K562 (cell line): ENCODE results near the gene SLAMF8. TPM values are rescaled to one million over a fixed set of nuclear protein-coding genes. Genes with fewer than 3 reads are reported as not detected.

ENCODE experiments used
- CCAR2 ChIP-seq: fragments of 200-400 bp; formaldehyde crosslinking; IDR thresholded peaks from 2 replicates; pipeline ENCODE4 v1.6.1; 2017; ENCODE audit warnings: mild to moderate bottlenecking, low read depth, low read length
- ESRRA ChIP-seq: fragments of 450-650 bp; IDR thresholded peaks from 2 replicates; pipeline ENCODE4 v1.6.1; 2014; ENCODE audit warnings: low read depth, mild to moderate bottlenecking, moderate library complexity, borderline replicate concordance
- EWSR1 ChIP-seq: fragments of 450-650 bp; IDR thresholded peaks from 2 replicates; pipeline ENCODE4 v1.6.1; 2018; ENCODE audit warnings: borderline replicate concordance, mild to moderate bottlenecking, low read depth, moderate library complexity; ENCODE audit not compliant: partially characterized antibody
- MED1 ChIP-seq: sonication (generic); formaldehyde crosslinking; IDR thresholded peaks from 2 replicates; pipeline ENCODE4 v1.8.1; 2023; ENCODE audit warnings: missing genetic modification reagents, borderline replicate concordance
- NR2C2 ChIP-seq, 2 experiments: fragments of 200-800 bp in 1 of 2; sonication (Bioruptor generic) in 1 of 2; sonication (generic) in 1 of 2; formaldehyde crosslinking in 1 of 2; IDR thresholded peaks; 2 replicates each; pipeline versions ENCODE4 v1.6.1 to v1.8.0; 2016 to 2022; ENCODE audit warnings: mild to moderate bottlenecking in 1 of 2, missing compliant biosample characterization in 1 of 2, missing genetic modification characterization in 1 of 2, missing genetic modification reagents in 1 of 2
- NR4A1 ChIP-seq, 2 experiments: fragments of 250-450 bp in 1 of 2; fragments of 450-650 bp in 1 of 2; sonication (Bioruptor Pico) in 1 of 2; IDR thresholded peaks; 2 replicates each; pipeline versions ENCODE4 v1.4.0 to v1.6.1; 2016 to 2020; ENCODE audit warnings: mild to moderate bottlenecking in 2 of 2, missing compliant biosample characterization in 1 of 2, missing genetic modification characterization in 1 of 2, moderate library complexity in 1 of 2
- RB1 ChIP-seq: fragments of 450-650 bp; IDR thresholded peaks from 2 replicates; pipeline ENCODE4 v1.6.1; 2017; ENCODE audit warnings: low read depth, mild to moderate bottlenecking
- RBM25 ChIP-seq: fragments of 200-400 bp; formaldehyde crosslinking; IDR thresholded peaks from 2 replicates; pipeline ENCODE4 v1.6.1; 2018; ENCODE audit warnings: low read length, low read depth, moderate library complexity; ENCODE audit not compliant: severe bottlenecking
- TAF15 ChIP-seq: fragments of 200-400 bp; formaldehyde crosslinking; IDR thresholded peaks from 2 replicates; pipeline ENCODE4 v1.6.1; 2017; ENCODE audit warnings: mild to moderate bottlenecking, low read depth, low read length, moderate library complexity
- ZFP1 ChIP-seq: fragments of 450-650 bp; formaldehyde crosslinking; IDR thresholded peaks from 2 replicates; pipeline ENCODE4 v1.4.0; 2020; ENCODE audit warnings: mild to moderate bottlenecking, mixed read lengths
- ZNF717 ChIP-seq: fragments of 250-450 bp; sonication (Bioruptor Pico); IDR thresholded peaks from 2 replicates; pipeline ENCODE4 v1.5.0; 2021
- polyA plus RNA-seq, 8 experiments: library from polyadenylated mRNA; depleted of rRNA in 4 of 8; stranded (reverse) in 5 of 8; unstranded in 3 of 8; fragments of >200 nt; fragmentation: Nextera tagmentation in 2 of 8; fragmentation: Illumina TruSeq in 1 of 8; extraction: Ambion mirVana in 2 of 8; extraction: Trizol in 1 of 8; gene quantifications; 2 replicates each; pipeline versions ENCODE4 v1.2.1 to v1.2.3, GENCODE V29; 2011 to 2014; ENCODE audit warnings: inconsistent platforms in 1 of 8, missing spikeins in 1 of 8
- total RNA-seq, 7 experiments: library from RNA; depleted of rRNA in 6 of 7; stranded (reverse); fragments of >200 nt in 6 of 7; fragmentation: Illumina TruSeq in 2 of 7; extraction: Trizol in 2 of 7; gene quantifications; 2 replicates each; pipeline versions ENCODE4 v1.2.1 to v1.2.3, GENCODE V29; 2011 to 2021; ENCODE audit warnings: low replicate concordance in 1 of 7
- TF ChIP-seq, protein P1 (sequence below): sonication (generic); IDR thresholded peaks from 2 replicates; pipeline ENCODE4 v1.6.1; 2016

The SLAMF8 gene
- total and polyA plus RNA-seq, 9 of the 15 experiments (the other 6 are each of a cell fraction or from before 2014, with no cell fraction given): not detected

DNA sequence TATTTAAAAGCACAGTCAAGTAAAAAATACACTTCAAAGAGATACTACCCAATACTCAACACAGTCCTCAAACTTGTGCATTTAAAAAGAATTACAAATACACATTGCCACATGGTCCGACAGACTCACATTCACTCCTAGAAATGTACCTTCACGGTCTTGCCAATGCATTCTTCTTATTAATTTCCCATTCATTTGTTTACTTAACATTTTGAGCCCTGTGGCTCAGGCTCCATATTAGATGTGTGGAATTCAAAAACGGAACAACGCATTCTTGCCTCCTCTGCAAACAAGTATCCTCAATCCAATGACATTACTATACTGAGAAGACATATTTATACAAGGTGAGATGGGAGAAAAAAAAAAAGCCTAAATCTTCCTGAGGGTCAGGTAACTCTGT, 48.4 kb upstream of the SLAMF8 start (continued):
- TF ChIP-seq NR2C2 (CRISPR knock-in tag; IDR thresholded peaks at IDR 0.05) (no peak), NR2C2 (tag; IDR thresholded peaks at IDR 0.05) (no peak), CCAR2 (no peak), EWSR1 (no peak), MED1 (CRISPR knock-in tag) (no peak), ESRRA (no peak), RB1 (no peak), ZNF717 (CRISPR knock-in tag) (no peak), NR4A1 (CRISPR knock-in tag; IDR thresholded peaks at IDR 0.05) (no peak), NR4A1 (tag; IDR thresholded peaks at IDR 0.05) (no peak), TAF15 (no peak), ZFP1 (no peak), RBM25 (no peak)
- TF ChIP-seq, protein P1, sequence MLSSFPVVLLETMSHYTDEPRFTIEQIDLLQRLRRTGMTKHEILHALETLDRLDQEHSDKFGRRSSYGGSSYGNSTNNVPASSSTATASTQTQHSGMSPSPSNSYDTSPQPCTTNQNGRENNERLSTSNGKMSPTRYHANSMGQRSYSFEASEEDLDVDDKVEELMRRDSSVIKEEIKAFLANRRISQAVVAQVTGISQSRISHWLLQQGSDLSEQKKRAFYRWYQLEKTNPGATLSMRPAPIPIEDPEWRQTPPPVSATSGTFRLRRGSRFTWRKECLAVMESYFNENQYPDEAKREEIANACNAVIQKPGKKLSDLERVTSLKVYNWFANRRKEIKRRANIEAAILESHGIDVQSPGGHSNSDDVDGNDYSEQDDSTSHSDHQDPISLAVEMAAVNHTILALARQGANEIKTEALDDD: no peak
